Loucy (cell line): ENCODE measurements around the gene YWHAH.

Experiments used
- H2AFZ ChIP-seq: fragments of 200-600 bp; sonication (generic); 2 replicates; pipeline ENCODE4 v1.6.0; 2016; ENCODE audit warnings: antibody characterized with exemption, mild to moderate bottlenecking, low read length, moderate library complexity
- H3F3A ChIP-seq: fragments of 200-600 bp; 2 replicates; pipeline ENCODE4 v1.6.0; 2016; ENCODE audit warnings: antibody characterized with exemption, low read depth, mild to moderate bottlenecking
- H3K27me3 ChIP-seq: fragments of 200-600 bp; sonication (generic); 2 replicates; pipeline ENCODE4 v1.6.1; 2014; ENCODE audit warnings: low read length, mild to moderate bottlenecking; ENCODE audit not compliant: insufficient read depth, poor library complexity, severe bottlenecking
- H3K36me3 ChIP-seq: fragments of 200-600 bp; sonication (generic); 2 replicates; pipeline ENCODE4 v1.6.1; 2016; ENCODE audit warnings: low read length; ENCODE audit not compliant: insufficient read depth
- H3K4me1 ChIP-seq: fragments of 200-600 bp; sonication (generic); 2 replicates; pipeline ENCODE4 v1.5.1; 2014; ENCODE audit warnings: low read length, mild to moderate bottlenecking; ENCODE audit not compliant: insufficient read depth, poor library complexity, severe bottlenecking
- H3K4me2 ChIP-seq: fragments of 200-600 bp; sonication (generic); 2 replicates; pipeline ENCODE4 v1.6.0; 2014; ENCODE audit warnings: antibody characterized with exemption, low read length, low read depth, mild to moderate bottlenecking; ENCODE audit not compliant: poor library complexity, severe bottlenecking
- H3K4me3 ChIP-seq: fragments of 200-600 bp; sonication (generic); 2 replicates; pipeline ENCODE4 v1.5.1; 2014; ENCODE audit warnings: low read length, mild to moderate bottlenecking, mixed read lengths; ENCODE audit not compliant: poor library complexity, severe bottlenecking
- H3K79me2 ChIP-seq: fragments of 200-600 bp; sonication (generic); 2 replicates; pipeline ENCODE4 v1.6.1; 2014; ENCODE audit warnings: low read length; ENCODE audit not compliant: insufficient read depth
- H3K9ac ChIP-seq: fragments of 200-600 bp; sonication (generic); 2 replicates; pipeline ENCODE4 v1.6.0; 2014; ENCODE audit warnings: mild to moderate bottlenecking, low read depth, low read length, moderate library complexity; ENCODE audit not compliant: poor library complexity, severe bottlenecking
- H3K9me2 ChIP-seq: fragments of 200-600 bp; sonication (generic); replicated peaks from 2 replicates; pipeline ENCODE4 v1.6.1; 2016; ENCODE audit warnings: low read depth, low read length, mixed read lengths
- H3K9me3 ChIP-seq: fragments of 200-600 bp; sonication (generic); 2 replicates; pipeline ENCODE4 v1.6.1; 2014; ENCODE audit warnings: mild to moderate bottlenecking, antibody characterized with exemption, low read length, low read depth; ENCODE audit not compliant: insufficient read depth
- H4K20me1 ChIP-seq: fragments of 200-600 bp; sonication (generic); 2 replicates; pipeline ENCODE4 v1.6.0; 2014; ENCODE audit warnings: antibody characterized with exemption, low read length, mild to moderate bottlenecking; ENCODE audit not compliant: insufficient read depth, poor library complexity, severe bottlenecking
- EZH2phosphoT487 ChIP-seq: fragments of 200-600 bp; IDR thresholded peaks from 2 replicates; pipeline ENCODE4 v1.6.1; 2018; ENCODE audit warnings: antibody characterized with exemption, mild to moderate bottlenecking, moderate library complexity, borderline replicate concordance
- TF ChIP-seq, protein P1 (sequence below): fragments of 200-600 bp; sonication (generic); conservative IDR thresholded peaks from 2 replicates; pipeline ENCODE4 v1.5.1; 2014; ENCODE audit warnings: mild to moderate bottlenecking, antibody characterized with exemption, low read length

Gene YWHAH

DNA sequence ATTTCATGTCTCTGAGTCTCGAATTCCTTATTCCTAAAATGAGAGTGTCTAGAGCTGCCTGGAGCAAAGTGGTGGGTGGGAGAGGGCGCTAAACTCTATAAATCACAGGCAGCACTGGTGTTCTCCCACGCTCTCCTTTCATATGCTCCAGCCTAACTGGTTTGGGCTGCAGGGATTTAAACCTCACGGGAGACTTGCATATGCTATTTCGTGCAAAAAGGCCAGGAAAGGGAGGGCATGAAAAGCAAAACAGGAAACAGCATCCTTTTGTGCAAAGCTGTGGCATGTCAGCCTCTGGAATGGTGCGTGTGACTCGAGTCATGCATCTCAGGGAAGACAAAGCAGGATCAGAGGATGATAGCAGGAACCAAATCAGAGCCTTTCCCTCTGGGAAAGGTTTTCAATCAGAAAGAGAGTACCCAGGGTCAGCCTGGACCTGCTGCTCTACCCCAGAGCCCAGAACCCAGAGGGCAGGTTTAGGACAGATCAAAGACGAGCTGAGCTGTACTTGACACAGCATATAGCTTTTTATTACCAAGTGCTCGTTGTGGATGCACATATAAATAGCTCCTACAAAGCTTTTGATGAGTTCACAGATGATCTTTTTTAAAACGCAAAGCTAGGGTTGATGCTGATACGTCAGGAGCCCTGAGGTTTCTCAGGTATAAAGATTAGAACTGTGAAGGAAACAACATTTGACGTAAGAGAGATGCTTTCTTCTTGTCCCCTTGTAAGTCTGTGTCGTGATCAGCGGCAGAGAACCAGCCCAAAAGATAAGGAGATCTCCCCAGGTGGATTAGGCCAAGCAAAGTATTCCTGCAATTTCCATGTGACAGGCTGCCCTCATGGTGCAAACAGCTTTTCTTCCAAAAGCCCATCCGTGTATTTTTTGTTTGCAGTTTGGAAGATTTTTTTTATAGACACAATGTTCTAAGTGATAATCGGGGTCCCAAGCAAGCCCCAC, 46.2 kb upstream of the YWHAH start:
- H2AFZ ChIP-seq: no peak overlapping the region
- H3K36me3 ChIP-seq: peaks cover 26% of the 10 kb centered on the region; the same call in 1 of the 2 replicates
- no peaks in the 10 kb centered on the region for H4K20me1 ChIP-seq
- no peak overlapping the region for H3K9ac ChIP-seq
- no peaks in the 10 kb centered on the region for H3K79me2 ChIP-seq
- no peaks in the 10 kb centered on the region for H3K27me3 ChIP-seq
- no peaks in the 10 kb centered on the region for H3F3A ChIP-seq
- no peak for TF ChIP-seq EZH2phosphoT487
- TF ChIP-seq, protein P1, sequence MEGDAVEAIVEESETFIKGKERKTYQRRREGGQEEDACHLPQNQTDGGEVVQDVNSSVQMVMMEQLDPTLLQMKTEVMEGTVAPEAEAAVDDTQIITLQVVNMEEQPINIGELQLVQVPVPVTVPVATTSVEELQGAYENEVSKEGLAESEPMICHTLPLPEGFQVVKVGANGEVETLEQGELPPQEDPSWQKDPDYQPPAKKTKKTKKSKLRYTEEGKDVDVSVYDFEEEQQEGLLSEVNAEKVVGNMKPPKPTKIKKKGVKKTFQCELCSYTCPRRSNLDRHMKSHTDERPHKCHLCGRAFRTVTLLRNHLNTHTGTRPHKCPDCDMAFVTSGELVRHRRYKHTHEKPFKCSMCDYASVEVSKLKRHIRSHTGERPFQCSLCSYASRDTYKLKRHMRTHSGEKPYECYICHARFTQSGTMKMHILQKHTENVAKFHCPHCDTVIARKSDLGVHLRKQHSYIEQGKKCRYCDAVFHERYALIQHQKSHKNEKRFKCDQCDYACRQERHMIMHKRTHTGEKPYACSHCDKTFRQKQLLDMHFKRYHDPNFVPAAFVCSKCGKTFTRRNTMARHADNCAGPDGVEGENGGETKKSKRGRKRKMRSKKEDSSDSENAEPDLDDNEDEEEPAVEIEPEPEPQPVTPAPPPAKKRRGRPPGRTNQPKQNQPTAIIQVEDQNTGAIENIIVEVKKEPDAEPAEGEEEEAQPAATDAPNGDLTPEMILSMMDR: no peak
- H3K9me3 ChIP-seq: no peaks in the 10 kb centered on the region
- H3K4me2 ChIP-seq: no peak overlapping the region
- no peak overlapping the region for H3K4me3 ChIP-seq
- H3K4me1 ChIP-seq: no peaks in the 10 kb centered on the region
- H3K9me2 ChIP-seq: no peaks in the 10 kb centered on the region

DNA sequence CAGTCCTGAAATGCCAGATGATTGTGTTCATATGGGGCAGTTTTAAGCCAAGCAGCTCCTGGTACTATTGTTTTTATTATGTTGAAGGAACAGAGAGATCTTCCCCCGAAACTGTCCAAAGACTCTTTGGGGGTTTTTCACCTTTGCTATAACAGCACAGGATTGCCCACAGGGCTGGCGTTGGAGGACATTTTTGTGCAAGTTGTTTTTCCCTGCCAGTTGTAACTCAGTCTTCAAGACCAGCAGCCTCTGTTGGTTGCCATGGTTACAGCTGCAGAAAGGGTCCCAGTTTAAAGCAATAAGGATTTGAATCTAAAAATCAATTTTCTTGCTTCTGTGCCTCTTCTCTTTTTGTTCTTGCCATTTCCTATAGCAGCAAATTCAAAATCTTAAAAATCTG, 45.4 kb upstream of the YWHAH start:
- TF ChIP-seq EZH2phosphoT487: no peak
- TF ChIP-seq, protein P1: no peak
- peaks cover 26% of the 10 kb centered on the region; the same call in 1 of the 2 replicates for H3K36me3 ChIP-seq

DNA sequence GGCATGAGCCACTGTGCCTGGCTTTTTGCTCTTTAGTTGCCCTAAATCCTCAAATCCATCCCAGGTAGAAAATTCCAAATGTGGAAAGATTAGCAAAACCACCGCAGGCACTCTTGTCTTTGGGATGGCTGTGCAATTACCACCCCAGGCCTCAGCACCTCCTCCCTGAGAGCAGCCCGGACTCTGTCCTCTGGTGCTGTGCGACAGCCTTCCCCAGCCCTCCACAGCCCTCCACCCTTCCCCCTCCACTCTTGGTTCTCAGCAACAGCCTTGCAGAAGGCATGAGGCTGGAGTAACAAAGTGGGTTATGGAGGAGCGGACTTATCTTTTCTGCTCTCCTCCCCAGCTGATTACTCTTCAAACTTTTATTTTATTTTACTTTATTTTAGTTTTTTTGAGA, 44.7 kb upstream of the YWHAH start:
- no peaks in the 10 kb centered on the region for H3F3A ChIP-seq
- TF ChIP-seq, protein P1: no peak
- no peak for TF ChIP-seq EZH2phosphoT487

More for the DNA sequence above, 45.4 kb upstream of the YWHAH start:
- H4K20me1 ChIP-seq: no peaks in the 10 kb centered on the region
- no peaks in the 10 kb centered on the region for H3K9me2 ChIP-seq
- H3K9me3 ChIP-seq: no peaks in the 10 kb centered on the region
- no peak overlapping the region for H3K9ac ChIP-seq
- no peaks in the 10 kb centered on the region for H3K27me3 ChIP-seq
- no peak overlapping the region for H3K4me2 ChIP-seq
- no peaks in the 10 kb centered on the region for H3F3A ChIP-seq
- H3K4me3 ChIP-seq: no peak overlapping the region
- H3K4me1 ChIP-seq: no peaks in the 10 kb centered on the region
- no peaks in the 10 kb centered on the region for H3K79me2 ChIP-seq
- no peak overlapping the region for H2AFZ ChIP-seq

More for the DNA sequence above, 44.7 kb upstream of the YWHAH start:
- H2AFZ ChIP-seq: no peak overlapping the region
- no peaks in the 10 kb centered on the region for H3K9me2 ChIP-seq
- H3K4me1 ChIP-seq: no peaks in the 10 kb centered on the region
- H4K20me1 ChIP-seq: no peaks in the 10 kb centered on the region
- no peak overlapping the region for H3K9ac ChIP-seq
- H3K27me3 ChIP-seq: no peaks in the 10 kb centered on the region
- H3K4me2 ChIP-seq: no peak overlapping the region
- H3K36me3 ChIP-seq: peaks cover 26% of the 10 kb centered on the region; the same call in 1 of the 2 replicates
- no peaks in the 10 kb centered on the region for H3K9me3 ChIP-seq
- H3K4me3 ChIP-seq: no peak overlapping the region
- no peaks in the 10 kb centered on the region for H3K79me2 ChIP-seq
